ENCODE results near the gene DDX52.
A peak's percentile ranks its signal among the peaks of the same experiment; 100 is the strongest.

The DDX52 gene

DNA sequence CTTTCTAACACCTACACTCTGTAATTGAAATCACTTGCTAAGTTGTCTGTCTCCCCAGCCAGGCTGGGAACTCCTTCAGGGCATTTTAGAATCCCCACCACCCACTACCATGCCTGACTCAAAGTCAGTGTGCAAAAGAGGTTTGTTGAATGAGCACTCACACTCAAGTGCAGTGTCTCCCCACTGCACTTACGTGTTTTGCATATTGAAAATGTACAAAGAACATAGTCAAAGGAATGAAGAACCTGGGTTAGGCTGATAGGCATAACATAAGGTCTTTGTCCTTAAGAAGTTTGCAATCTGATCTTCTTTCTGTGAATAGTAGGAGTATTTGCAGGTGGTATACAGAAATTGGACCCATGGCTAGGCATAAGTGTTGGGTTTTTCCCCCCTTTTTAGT, 33.8 kb upstream of the DDX52 start:
- H3K4me3 ChIP-seq (replicated peaks; ENCODE audit: low read depth, low read length) = no peak overlapping the region
- no peak for DNase-seq (ENCODE audit: low read depth)
- TF ChIP-seq, protein P1, sequence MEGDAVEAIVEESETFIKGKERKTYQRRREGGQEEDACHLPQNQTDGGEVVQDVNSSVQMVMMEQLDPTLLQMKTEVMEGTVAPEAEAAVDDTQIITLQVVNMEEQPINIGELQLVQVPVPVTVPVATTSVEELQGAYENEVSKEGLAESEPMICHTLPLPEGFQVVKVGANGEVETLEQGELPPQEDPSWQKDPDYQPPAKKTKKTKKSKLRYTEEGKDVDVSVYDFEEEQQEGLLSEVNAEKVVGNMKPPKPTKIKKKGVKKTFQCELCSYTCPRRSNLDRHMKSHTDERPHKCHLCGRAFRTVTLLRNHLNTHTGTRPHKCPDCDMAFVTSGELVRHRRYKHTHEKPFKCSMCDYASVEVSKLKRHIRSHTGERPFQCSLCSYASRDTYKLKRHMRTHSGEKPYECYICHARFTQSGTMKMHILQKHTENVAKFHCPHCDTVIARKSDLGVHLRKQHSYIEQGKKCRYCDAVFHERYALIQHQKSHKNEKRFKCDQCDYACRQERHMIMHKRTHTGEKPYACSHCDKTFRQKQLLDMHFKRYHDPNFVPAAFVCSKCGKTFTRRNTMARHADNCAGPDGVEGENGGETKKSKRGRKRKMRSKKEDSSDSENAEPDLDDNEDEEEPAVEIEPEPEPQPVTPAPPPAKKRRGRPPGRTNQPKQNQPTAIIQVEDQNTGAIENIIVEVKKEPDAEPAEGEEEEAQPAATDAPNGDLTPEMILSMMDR (IDR thresholded peaks at IDR 0.05; ENCODE audit: low read length, missing control alignments) = no peak

DNA sequence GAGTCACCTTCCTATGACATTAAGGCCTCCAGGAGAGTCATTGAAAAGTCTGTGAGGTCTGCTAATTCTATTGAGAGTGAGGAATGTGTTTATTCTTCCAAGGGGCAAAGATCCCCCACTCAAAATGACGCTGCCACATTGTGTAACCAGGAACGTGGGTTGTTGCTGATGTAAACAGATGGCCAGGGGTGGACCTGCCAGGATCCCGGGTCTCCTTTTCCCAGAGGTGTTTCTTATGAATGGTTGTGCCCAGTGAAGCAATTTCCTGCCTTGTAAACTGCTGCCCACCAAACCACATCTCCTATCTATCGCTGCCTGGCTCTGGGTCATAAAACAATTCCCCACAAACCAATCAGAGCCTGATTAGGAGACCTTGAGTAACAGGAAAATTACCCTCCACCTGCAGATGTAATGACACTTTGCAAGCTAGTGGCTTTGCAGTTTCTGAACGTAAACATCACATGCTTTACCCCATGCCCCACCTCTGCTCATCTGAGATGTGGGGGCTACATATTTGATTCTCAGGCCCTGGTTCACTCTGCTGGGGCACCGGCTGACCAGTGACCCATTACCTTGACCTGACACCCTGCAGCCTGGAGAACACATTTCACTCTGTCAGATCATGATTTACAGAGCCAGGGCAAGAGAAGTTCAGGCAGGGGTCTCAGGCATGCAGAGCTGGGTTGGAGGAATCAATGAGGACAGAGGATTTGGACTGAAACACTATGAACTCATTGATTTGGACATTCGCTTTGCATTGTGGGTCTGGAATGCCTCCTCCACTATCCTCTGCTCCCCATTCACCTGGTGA, 33.1 kb upstream of the DDX52 start:
- TF ChIP-seq, protein P1 (IDR thresholded peaks at IDR 0.05; ENCODE audit: low read length, missing control alignments) = no peak
- DNase-seq (ENCODE audit: low read depth) = peak; percentile 27
- H3K4me3 ChIP-seq (replicated peaks; ENCODE audit: low read depth, low read length) = no peak overlapping the region

GRCh38 chr17:37674511-37674910, 31.3 kb upstream of the DDX52 start:
- DNase-seq (ENCODE audit: low read depth) = no peak
- H3K4me3 ChIP-seq (replicated peaks; ENCODE audit: low read depth, low read length) = no peak overlapping the region
- TF ChIP-seq, protein P1 (IDR thresholded peaks at IDR 0.05; ENCODE audit: low read length, missing control alignments) = no peak

DNA sequence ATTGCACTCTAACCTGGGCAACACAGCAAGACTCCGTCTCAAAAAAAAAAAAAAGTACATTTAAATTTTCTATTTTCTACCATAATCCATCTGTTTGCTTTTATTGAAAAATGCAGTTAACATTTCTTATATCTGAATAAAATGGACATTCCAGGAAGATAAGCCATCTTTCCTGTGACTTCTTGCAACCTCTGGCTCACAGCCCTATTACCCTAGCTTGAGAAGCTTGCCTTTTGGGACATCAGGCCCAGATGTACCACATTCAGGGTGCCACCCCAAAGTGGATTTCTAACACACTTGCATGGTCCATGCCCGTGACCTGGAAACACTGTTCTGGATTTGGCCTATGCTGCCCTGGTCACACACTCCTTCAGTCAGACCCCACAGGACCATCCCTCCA, 30.1 kb upstream of the DDX52 start:
- no peak for DNase-seq (ENCODE audit: low read depth)
- no peak overlapping the region for H3K4me3 ChIP-seq (replicated peaks; ENCODE audit: low read depth, low read length)
- TF ChIP-seq, protein P1 (IDR thresholded peaks at IDR 0.05; ENCODE audit: low read length, missing control alignments) = no peak

DNA sequence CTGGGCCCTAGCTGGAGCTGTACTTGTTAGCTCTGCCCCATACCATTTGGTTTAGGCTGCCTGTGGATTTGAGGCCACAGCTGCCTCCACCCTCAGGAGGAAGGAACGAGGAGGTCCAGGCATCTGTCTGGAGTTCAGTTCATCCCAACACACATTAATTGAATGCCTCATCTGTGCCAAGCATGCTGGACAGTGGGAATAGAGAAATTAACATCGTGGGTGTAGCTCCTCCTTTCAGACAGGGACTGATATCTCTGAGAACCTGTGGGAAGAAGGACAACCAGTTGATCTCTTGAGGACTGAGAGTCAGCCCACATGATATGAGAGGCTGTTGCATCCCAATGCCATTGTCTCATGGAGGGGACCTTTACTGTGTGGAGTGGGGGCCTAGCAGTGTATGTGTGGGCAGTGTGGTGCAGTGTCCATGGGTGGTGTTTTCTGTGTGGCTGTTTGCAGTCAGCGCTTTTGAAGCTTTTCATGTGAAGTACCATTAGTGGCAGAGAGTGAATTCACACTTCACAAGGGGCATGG, 29.4 kb upstream of the DDX52 start:
- TF ChIP-seq, protein P1 (IDR thresholded peaks at IDR 0.05; ENCODE audit: low read length, missing control alignments) = no peak
- no peak for DNase-seq (ENCODE audit: low read depth)
- H3K4me3 ChIP-seq (replicated peaks; ENCODE audit: low read depth, low read length) = no peak overlapping the region

- no peak overlapping the region for H3K4me3 ChIP-seq (replicated peaks; ENCODE audit: low read depth, low read length)
- peak; percentile 72 for DNase-seq (ENCODE audit: low read depth)
- TF ChIP-seq, protein P1 (IDR thresholded peaks at IDR 0.05; ENCODE audit: low read length, missing control alignments) = no peak
Measured at GRCh38 chr17:37671824-37672547, 28.7 kb upstream of the DDX52 start.
